ENCODE measurements around the gene SLC6A1. TPM values are rescaled to one million over a fixed set of nuclear protein-coding genes. Genes with fewer than 3 reads are reported as not detected.

The SLC6A1 gene
- total and polyA plus RNA-seq, 3 donors from 2014 or later = 13.9 to 14.7 (median 14.4) TPM

- DNase-seq = no peak
- H3K27ac ChIP-seq = no peak overlapping the region
- no peaks in the 10 kb centered on the region for H3K36me3 ChIP-seq (ENCODE audit: low read depth, missing control alignments)
- H3K4me1 ChIP-seq = no peaks in the 10 kb centered on the region
- H3K4me3 ChIP-seq = peak overlapping the region in 1 of 2 donors; percentile 17
- no peaks in the 10 kb centered on the region for H3K27me3 ChIP-seq
- TF ChIP-seq CTCF (IDR thresholded peaks at IDR 0.05) (no peak), POLR2A (IDR thresholded peaks at IDR 0.05) (no peak)
- intact Hi-C loops (cut with DNase I; ENCODE audit: low total_unique reads) = no loop called here
- H3K9me3 ChIP-seq = no peaks in the 10 kb centered on the region
- 74 to 79% methylated on average over 14 to 15 of the region's 15 CpGs for WGBS, 2 donors
These were observed 22.2 kb downstream of the SLC6A1 start for GRCh38 chr3:11014752-11015151.

GRCh38 chr3:11015369-11015768 lies 22.8 kb downstream of the SLC6A1 start:
- no peaks in the 10 kb centered on the region for H3K9me3 ChIP-seq
- WGBS, 2 donors = 63 to 68% methylated on average over 11 to 16 of the region's 16 CpGs
- H3K36me3 ChIP-seq (ENCODE audit: low read depth, missing control alignments) = no peaks in the 10 kb centered on the region
- H3K27me3 ChIP-seq = no peaks in the 10 kb centered on the region
- intact Hi-C loops (cut with DNase I; ENCODE audit: low total_unique reads) = no loop called here
- no peaks in the 10 kb centered on the region for H3K4me1 ChIP-seq
- H3K4me3 ChIP-seq = no peak overlapping the region
- DNase-seq = no peak
- no peak for TF ChIP-seq POLR2A (IDR thresholded peaks at IDR 0.05)
- TF ChIP-seq CTCF (IDR thresholded peaks at IDR 0.05) = no peak
- H3K27ac ChIP-seq = no peak overlapping the region

GRCh38 chr3:11016727-11017126 lies 24.2 kb downstream of the SLC6A1 start:
- no peak for DNase-seq
- H3K4me3 ChIP-seq = no peak overlapping the region
- no peaks in the 10 kb centered on the region for H3K4me1 ChIP-seq
- intact Hi-C loops (cut with DNase I; ENCODE audit: low total_unique reads) = no loop called here
- 82 to 88% methylated on average over 5 of the region's 5 CpGs for WGBS, 2 donors
- H3K9me3 ChIP-seq = no peaks in the 10 kb centered on the region
- no peaks in the 10 kb centered on the region for H3K27me3 ChIP-seq
- H3K36me3 ChIP-seq (ENCODE audit: low read depth, missing control alignments) = no peaks in the 10 kb centered on the region
- no peak overlapping the region for H3K27ac ChIP-seq
- TF ChIP-seq POLR2A (IDR thresholded peaks at IDR 0.05) = no peak
- TF ChIP-seq CTCF (IDR thresholded peaks at IDR 0.05) = no peak

- no peak overlapping the region for H3K4me3 ChIP-seq
- H3K27me3 ChIP-seq = no peaks in the 10 kb centered on the region
- no peak overlapping the region for H3K27ac ChIP-seq
- no peaks in the 10 kb centered on the region for H3K36me3 ChIP-seq (ENCODE audit: low read depth, missing control alignments)
- TF ChIP-seq POLR2A (IDR thresholded peaks at IDR 0.05) (no peak), CTCF (IDR thresholded peaks at IDR 0.05) (no peak)
- no peaks in the 10 kb centered on the region for H3K9me3 ChIP-seq
- WGBS, 2 donors = 80 to 84% methylated on average over 3 of the region's 3 CpGs
- intact Hi-C loops (cut with DNase I; ENCODE audit: low total_unique reads) = no loop called here
- no peaks in the 10 kb centered on the region for H3K4me1 ChIP-seq
- no peak for DNase-seq
These were observed 26.7 kb downstream of the SLC6A1 start for GRCh38 chr3:11019116-11019819.

- no peak overlapping the region for H3K27ac ChIP-seq
- no peak for DNase-seq
- intact Hi-C loops (cut with DNase I; ENCODE audit: low total_unique reads) = no loop called here
- H3K27me3 ChIP-seq = no peaks in the 10 kb centered on the region
- TF ChIP-seq POLR2A (IDR thresholded peaks at IDR 0.05) (no peak), CTCF (IDR thresholded peaks at IDR 0.05) (no peak)
- H3K4me3 ChIP-seq = no peak overlapping the region
- no peaks in the 10 kb centered on the region for H3K9me3 ChIP-seq
- no peaks in the 10 kb centered on the region for H3K4me1 ChIP-seq
- 90 to 91% methylated on average over 2 of the region's 2 CpGs for WGBS, 2 donors
- no peaks in the 10 kb centered on the region for H3K36me3 ChIP-seq (ENCODE audit: low read depth, missing control alignments)
These were observed 28.2 kb downstream of the SLC6A1 start for GRCh38 chr3:11020764-11021163.
